ENCODE data around the gene ANKAR. TPM values are rescaled to one million over a fixed set of nuclear protein-coding genes. Genes with fewer than 3 reads are reported as not detected.
"Not testable (repeated sequence)": the region's sequence is repeated elsewhere in the genome, so short reads cannot be mapped to it uniquely, and the experiment has no call there.

ANKAR gene
- total RNA-seq, 1 donor from 2014 or later: 31.8 TPM

- Histone ChIP-seq H3K27me3 (ENCODE audit: control insufficient read depth in 3 of 3, insufficient read depth in 3 of 3, low read length in 3 of 3) (no peaks in the 10 kb centered on the region), H3K4me3 (ENCODE audit: low read length in 3 of 3) (no peak overlapping the region), H3K27ac (ENCODE audit: low read depth, low read length) (no peak overlapping the region), H3K9me3 (ENCODE audit: control insufficient read depth in 3 of 3, low read length in 3 of 3) (no peaks in the 10 kb centered on the region), H3K36me3 (ENCODE audit: control insufficient read depth in 3 of 3, insufficient read depth in 3 of 3, low read length in 3 of 3) (peaks cover 0 to 3% (median 0%) of the 10 kb centered on the region in 3 donors), H3K4me1 (ENCODE audit: control insufficient read depth in 3 of 3, insufficient read depth in 3 of 3, low read length in 3 of 3) (peaks cover 0 to 3% (median 0%) of the 10 kb centered on the region in 3 donors), H3K9ac (ENCODE audit: low read depth in 1 of 3, low read length in 3 of 3) (no peak overlapping the region)
Observed at GRCh38 chr2:189702071-189702470, 27.6 kb downstream of the ANKAR start.

GRCh38 chr2:189709501-189710221 is 35.2 kb downstream of the ANKAR start:
- H3K27me3 ChIP-seq (ENCODE audit: control insufficient read depth in 3 of 3, insufficient read depth in 3 of 3, low read length in 3 of 3): no peaks in the 10 kb centered on the region
- H3K36me3 ChIP-seq (ENCODE audit: control insufficient read depth in 3 of 3, insufficient read depth in 3 of 3, low read length in 3 of 3): peaks cover 0 to 7% (median 3%) of the 10 kb centered on the region in 3 donors
- no peaks in the 10 kb centered on the region for H3K9me3 ChIP-seq (ENCODE audit: control insufficient read depth in 3 of 3, low read length in 3 of 3)
- H3K27ac ChIP-seq (ENCODE audit: low read depth, low read length): no peak overlapping the region
- H3K4me3 ChIP-seq (ENCODE audit: low read length in 3 of 3): no peak overlapping the region
- no peaks in the 10 kb centered on the region for H3K4me1 ChIP-seq (ENCODE audit: control insufficient read depth in 3 of 3, insufficient read depth in 3 of 3, low read length in 3 of 3)
- H3K9ac ChIP-seq (ENCODE audit: low read depth in 1 of 3, low read length in 3 of 3): no peak overlapping the region

GRCh38 chr2:189717593-189717992 is 43.1 kb downstream of the ANKAR start:
- H3K27me3 ChIP-seq (ENCODE audit: control insufficient read depth in 3 of 3, insufficient read depth in 3 of 3, low read length in 3 of 3); H3K4me1 ChIP-seq (ENCODE audit: control insufficient read depth in 3 of 3, insufficient read depth in 3 of 3, low read length in 3 of 3); H3K9me3 ChIP-seq (ENCODE audit: control insufficient read depth in 3 of 3, low read length in 3 of 3); H3K36me3 ChIP-seq (ENCODE audit: control insufficient read depth in 3 of 3, insufficient read depth in 3 of 3, low read length in 3 of 3); H3K27ac ChIP-seq (ENCODE audit: low read depth, low read length); H3K4me3 ChIP-seq (ENCODE audit: low read length in 3 of 3); H3K9ac ChIP-seq (ENCODE audit: low read depth in 1 of 3, low read length in 3 of 3): not testable (repeated sequence)

- no peak overlapping the region for H3K9ac ChIP-seq (ENCODE audit: low read depth in 1 of 3, low read length in 3 of 3)
- H3K27ac ChIP-seq (ENCODE audit: low read depth, low read length): no peak overlapping the region
- H3K27me3 ChIP-seq (ENCODE audit: control insufficient read depth in 3 of 3, insufficient read depth in 3 of 3, low read length in 3 of 3): no peaks in the 10 kb centered on the region
Observed at GRCh38 chr2:189719571-189719970, 45.1 kb downstream of the ANKAR start.

GRCh38 chr2:189723192-189723591 is 48.7 kb downstream of the ANKAR start:
- H3K9me3 ChIP-seq (ENCODE audit: control insufficient read depth in 3 of 3, low read length in 3 of 3): no peaks in the 10 kb centered on the region
- H3K4me3 ChIP-seq (ENCODE audit: low read length in 3 of 3): no peak overlapping the region
- H3K4me1 ChIP-seq (ENCODE audit: control insufficient read depth in 3 of 3, insufficient read depth in 3 of 3, low read length in 3 of 3): no peaks in the 10 kb centered on the region
- peaks cover 0 to under 1% (median 0%) of the 10 kb centered on the region in 3 donors for H3K36me3 ChIP-seq (ENCODE audit: control insufficient read depth in 3 of 3, insufficient read depth in 3 of 3, low read length in 3 of 3)
- H3K27me3 ChIP-seq (ENCODE audit: control insufficient read depth in 3 of 3, insufficient read depth in 3 of 3, low read length in 3 of 3): no peaks in the 10 kb centered on the region
- no peak overlapping the region for H3K27ac ChIP-seq (ENCODE audit: low read depth, low read length)
- no peak overlapping the region for H3K9ac ChIP-seq (ENCODE audit: low read depth in 1 of 3, low read length in 3 of 3)

More at GRCh38 chr2:189719571-189719970, 45.1 kb downstream of the ANKAR start:
- Histone ChIP-seq H3K36me3 (ENCODE audit: control insufficient read depth in 3 of 3, insufficient read depth in 3 of 3, low read length in 3 of 3) (no peaks in the 10 kb centered on the region), H3K4me1 (ENCODE audit: control insufficient read depth in 3 of 3, insufficient read depth in 3 of 3, low read length in 3 of 3) (no peaks in the 10 kb centered on the region), H3K4me3 (ENCODE audit: low read length in 3 of 3) (no peak overlapping the region), H3K9me3 (ENCODE audit: control insufficient read depth in 3 of 3, low read length in 3 of 3) (no peaks in the 10 kb centered on the region)

Other genes with a start within 250 kb of the ANKAR start
- gene WDR75, start 233.2 kb upstream of the ANKAR start, total RNA-seq: 40.7 TPM
- gene SLC40A1, start 93.9 kb upstream of the ANKAR start, total RNA-seq: 97.6 TPM
- gene ASNSD1, start 13.2 kb upstream of the ANKAR start, total RNA-seq: 36.5 TPM
- 15.1 TPM for gene OSGEPL1, start 88.1 kb downstream of the ANKAR start, total RNA-seq
- gene ORMDL1, start 109.7 kb downstream of the ANKAR start, total RNA-seq: 29.7 TPM
- 39.1 TPM for gene PMS1, start 109.8 kb downstream of the ANKAR start, total RNA-seq

All from skeletal muscle tissue (tissue), 4 donors.